ENCODE measurements around the gene MACROD2. TPM values are rescaled to one million over a fixed set of nuclear protein-coding genes. Genes with fewer than 3 reads are reported as not detected.

The MACROD2 gene
- total RNA-seq, 2 donors from 2014 or later: 8.0 to 19.4 TPM

- Histone ChIP-seq H3K4me1 (replicated peaks) (no peaks in the 10 kb centered on the region), H3K4me3 (no peak overlapping the region), H3K9me3 (no peaks in the 10 kb centered on the region), H3K27ac (no peak overlapping the region), H3K36me3 (no peaks in the 10 kb centered on the region), H3K27me3 (replicated peaks; ENCODE audit: insufficient read depth) (no peaks in the 10 kb centered on the region)
- DNase-seq (ENCODE audit: low spot score): no peak
- TF ChIP-seq, protein P1, sequence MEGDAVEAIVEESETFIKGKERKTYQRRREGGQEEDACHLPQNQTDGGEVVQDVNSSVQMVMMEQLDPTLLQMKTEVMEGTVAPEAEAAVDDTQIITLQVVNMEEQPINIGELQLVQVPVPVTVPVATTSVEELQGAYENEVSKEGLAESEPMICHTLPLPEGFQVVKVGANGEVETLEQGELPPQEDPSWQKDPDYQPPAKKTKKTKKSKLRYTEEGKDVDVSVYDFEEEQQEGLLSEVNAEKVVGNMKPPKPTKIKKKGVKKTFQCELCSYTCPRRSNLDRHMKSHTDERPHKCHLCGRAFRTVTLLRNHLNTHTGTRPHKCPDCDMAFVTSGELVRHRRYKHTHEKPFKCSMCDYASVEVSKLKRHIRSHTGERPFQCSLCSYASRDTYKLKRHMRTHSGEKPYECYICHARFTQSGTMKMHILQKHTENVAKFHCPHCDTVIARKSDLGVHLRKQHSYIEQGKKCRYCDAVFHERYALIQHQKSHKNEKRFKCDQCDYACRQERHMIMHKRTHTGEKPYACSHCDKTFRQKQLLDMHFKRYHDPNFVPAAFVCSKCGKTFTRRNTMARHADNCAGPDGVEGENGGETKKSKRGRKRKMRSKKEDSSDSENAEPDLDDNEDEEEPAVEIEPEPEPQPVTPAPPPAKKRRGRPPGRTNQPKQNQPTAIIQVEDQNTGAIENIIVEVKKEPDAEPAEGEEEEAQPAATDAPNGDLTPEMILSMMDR (IDR thresholded peaks at IDR 0.05): no peak
- TF ChIP-seq POLR2AphosphoS5 (IDR thresholded peaks at IDR 0.05) (no peak), POLR2A (IDR thresholded peaks at IDR 0.05) (no peak)
- intact Hi-C loops (cut with DNase I): no loop called here
Observed at GRCh38 chr20:15155848-15156401, 1160.6 kb downstream of the MACROD2 start.

DNA sequence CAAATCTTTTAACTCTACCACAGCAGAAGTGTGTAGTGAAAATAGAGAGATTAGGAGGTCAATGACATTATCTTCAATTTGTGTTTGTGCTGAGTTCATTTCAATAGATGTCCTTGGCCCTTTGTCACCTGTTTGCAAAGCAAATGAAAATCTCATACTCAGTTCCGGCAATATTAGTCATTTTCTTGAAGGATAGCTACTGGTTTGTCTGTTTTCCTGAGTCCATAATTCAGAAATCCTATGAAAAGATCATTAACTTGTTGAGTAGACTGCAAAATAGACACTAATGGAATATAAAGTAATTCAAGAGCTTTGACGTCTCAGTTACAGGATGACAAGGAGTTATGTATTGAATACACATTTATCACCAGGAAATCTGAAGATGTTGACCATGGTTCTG, 1163.2 kb downstream of the MACROD2 start:
- Histone ChIP-seq H3K4me1 (replicated peaks) (no peaks in the 10 kb centered on the region), H3K9me3 (no peaks in the 10 kb centered on the region), H3K27ac (no peak overlapping the region), H3K27me3 (replicated peaks; ENCODE audit: insufficient read depth) (no peaks in the 10 kb centered on the region), H3K36me3 (no peaks in the 10 kb centered on the region), H3K4me3 (no peak overlapping the region)
- 71% methylated on average over 2 of the region's 2 CpGs for WGBS
- TF ChIP-seq, protein P1 (IDR thresholded peaks at IDR 0.05): no peak
- TF ChIP-seq POLR2AphosphoS5 (IDR thresholded peaks at IDR 0.05): no peak
- TF ChIP-seq POLR2A (IDR thresholded peaks at IDR 0.05): no peak
- DNase-seq (ENCODE audit: low spot score): no peak
- intact Hi-C loops (cut with DNase I): no loop called here

DNA sequence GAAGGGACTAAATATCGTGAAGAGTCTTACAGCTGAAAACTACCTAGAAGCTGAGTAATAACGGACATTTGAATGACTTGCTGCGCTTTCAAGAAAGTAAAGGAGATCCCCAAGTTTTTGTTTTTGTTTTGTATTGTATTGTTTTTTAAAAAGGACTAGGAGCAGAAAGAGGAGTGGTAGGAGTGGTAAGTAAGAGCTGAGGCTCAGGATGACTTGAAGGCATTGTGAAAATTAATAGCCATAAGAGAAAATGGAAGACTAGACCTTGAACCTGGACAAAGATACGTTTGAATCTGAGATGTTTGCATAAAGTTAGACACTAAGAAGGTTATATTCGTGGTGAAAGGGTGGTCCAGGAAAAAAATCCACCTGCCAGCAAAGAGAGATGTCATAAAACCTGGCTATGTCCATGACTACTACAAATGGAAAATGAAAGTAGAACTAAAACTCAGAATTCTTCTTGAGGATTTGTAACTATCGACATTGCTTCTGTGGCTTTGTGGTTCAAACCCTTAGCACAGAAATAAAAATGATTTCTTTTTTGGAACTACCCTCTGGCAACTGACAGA, 1166.8 kb downstream of the MACROD2 start:
- 75% methylated on average over 6 of the region's 6 CpGs for WGBS
- Histone ChIP-seq H3K27me3 (replicated peaks; ENCODE audit: insufficient read depth) (no peaks in the 10 kb centered on the region), H3K4me3 (no peak overlapping the region), H3K4me1 (replicated peaks) (no peaks in the 10 kb centered on the region), H3K36me3 (no peaks in the 10 kb centered on the region), H3K27ac (no peak overlapping the region), H3K9me3 (no peaks in the 10 kb centered on the region)
- DNase-seq (ENCODE audit: low spot score): no peak
- no peak for TF ChIP-seq POLR2A (IDR thresholded peaks at IDR 0.05)
- TF ChIP-seq, protein P1 (IDR thresholded peaks at IDR 0.05): no peak
- TF ChIP-seq POLR2AphosphoS5 (IDR thresholded peaks at IDR 0.05): no peak
- intact Hi-C loops (cut with DNase I): no loop called here

DNA sequence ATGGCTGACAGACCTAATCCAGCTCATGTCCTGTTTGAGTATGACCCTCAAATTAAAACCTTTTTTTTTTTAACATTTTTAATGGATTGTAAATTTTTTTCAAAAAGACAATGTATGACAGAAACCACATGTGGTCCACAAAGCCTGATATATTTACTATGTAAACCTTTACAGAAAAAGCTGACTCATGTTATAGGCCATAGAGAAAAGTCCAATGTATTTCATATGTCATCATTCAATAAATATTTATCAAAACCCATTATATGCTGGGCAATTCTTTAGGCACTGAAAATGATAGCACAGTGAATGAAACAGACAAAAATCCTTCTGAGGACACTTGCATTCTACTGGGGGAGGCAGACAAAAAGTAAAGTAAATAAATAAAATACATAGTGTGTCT, 1168.3 kb downstream of the MACROD2 start:
- intact Hi-C loops (cut with DNase I): no loop called here
- Histone ChIP-seq H3K9me3 (no peaks in the 10 kb centered on the region), H3K27me3 (replicated peaks; ENCODE audit: insufficient read depth) (no peaks in the 10 kb centered on the region), H3K36me3 (no peaks in the 10 kb centered on the region), H3K27ac (no peak overlapping the region), H3K4me3 (no peak overlapping the region), H3K4me1 (replicated peaks) (no peaks in the 10 kb centered on the region)
- no peak for TF ChIP-seq POLR2A (IDR thresholded peaks at IDR 0.05)
- TF ChIP-seq, protein P1 (IDR thresholded peaks at IDR 0.05): no peak
- TF ChIP-seq POLR2AphosphoS5 (IDR thresholded peaks at IDR 0.05): no peak
- DNase-seq (ENCODE audit: low spot score): no peak

GRCh38 chr20:15164726-15165125, 1169.4 kb downstream of the MACROD2 start:
- no peak for DNase-seq (ENCODE audit: low spot score)
- no peaks in the 10 kb centered on the region for H3K4me1 ChIP-seq (replicated peaks)
- no peak overlapping the region for H3K27ac ChIP-seq
- no peaks in the 10 kb centered on the region for H3K27me3 ChIP-seq (replicated peaks; ENCODE audit: insufficient read depth)
- H3K4me3 ChIP-seq: no peak overlapping the region
- intact Hi-C loops (cut with DNase I): no loop called here
- TF ChIP-seq, protein P1 (IDR thresholded peaks at IDR 0.05): no peak
- TF ChIP-seq POLR2A (IDR thresholded peaks at IDR 0.05) (no peak), POLR2AphosphoS5 (IDR thresholded peaks at IDR 0.05) (no peak)
- 97% methylated on average over 1 of the region's 1 CpG for WGBS
- H3K36me3 ChIP-seq: no peaks in the 10 kb centered on the region
- no peaks in the 10 kb centered on the region for H3K9me3 ChIP-seq
